Measurements from ENCODE around the gene CADPS2.

CADPS2 gene

GRCh38 chr7:122658856-122659255 lies 227.4 kb downstream of the CADPS2 start:
- no peak overlapping the region for H2BK5ac ChIP-seq (ENCODE audit: low read depth, low read length, poor library complexity, severe bottlenecking)
- no peaks in the 10 kb centered on the region for H3K4me1 ChIP-seq (ENCODE audit: control insufficient read depth, insufficient read depth, low read depth, low read length)
- H3K4ac ChIP-seq (ENCODE audit: low read depth in 1 of 2, low read length in 2 of 2) = no peak overlapping the region
- H2BK15ac ChIP-seq (ENCODE audit: low read depth, poor library complexity, severe bottlenecking) = no peak overlapping the region
- no peak overlapping the region for H3K18ac ChIP-seq (ENCODE audit: low read depth in 1 of 2, low read length in 2 of 2)
- no peak overlapping the region for H3K23ac ChIP-seq (ENCODE audit: low read length in 2 of 2)
- no peaks in the 10 kb centered on the region for H3K36me3 ChIP-seq (ENCODE audit: control insufficient read depth in 1 of 2, insufficient read depth in 2 of 2, low read depth in 1 of 2, low read length in 2 of 2)
- no peak overlapping the region for H3K9ac ChIP-seq (ENCODE audit: low read length)
- H2AK5ac ChIP-seq (ENCODE audit: low read length, severe bottlenecking) = no peak overlapping the region
- no peak overlapping the region for H4K8ac ChIP-seq (ENCODE audit: low read length)
- no peaks in the 10 kb centered on the region for H3K79me1 ChIP-seq (replicated peaks; ENCODE audit: low read length, poor library complexity, severe bottlenecking)
- peaks cover 6% of the 10 kb centered on the region for H3K9me3 ChIP-seq (ENCODE audit: control insufficient read depth, low read length)
- H3K4me2 ChIP-seq (ENCODE audit: low read length, poor library complexity, severe bottlenecking) = no peak overlapping the region
- H2BK12ac ChIP-seq (ENCODE audit: low read length in 2 of 2) = no peak overlapping the region
- no peak for DNase-seq
- 93% methylated on average over 1 of the region's 2 CpGs for WGBS
- no peak overlapping the region for H4K91ac ChIP-seq (ENCODE audit: low read length)
- no peaks in the 10 kb centered on the region for H3K27me3 ChIP-seq (ENCODE audit: control insufficient read depth in 1 of 2, insufficient read depth in 1 of 2, low read length in 2 of 2)
- H3K14ac ChIP-seq (ENCODE audit: low read length in 2 of 2) = no peak overlapping the region
- no peak overlapping the region for H3K27ac ChIP-seq (ENCODE audit: low read length, poor library complexity, severe bottlenecking)
- H3K4me3 ChIP-seq (ENCODE audit: insufficient read depth in 1 of 2, low read depth in 1 of 2, low read length in 2 of 2) = no peak overlapping the region
- H2AFZ ChIP-seq (ENCODE audit: low read depth, low read length) = no peak overlapping the region
- H2BK120ac ChIP-seq (ENCODE audit: low read depth, low read length) = no peak overlapping the region

GRCh38 chr7:122653685-122654084 lies 232.6 kb downstream of the CADPS2 start:
- H2BK12ac ChIP-seq (ENCODE audit: low read length in 2 of 2) = no peak overlapping the region
- 88% methylated on average over 4 of the region's 5 CpGs for WGBS
- no peak overlapping the region for H3K18ac ChIP-seq (ENCODE audit: low read depth in 1 of 2, low read length in 2 of 2)
- no peak overlapping the region for H4K8ac ChIP-seq (ENCODE audit: low read length)
- no peak for DNase-seq
- H2BK120ac ChIP-seq (ENCODE audit: low read depth, low read length) = no peak overlapping the region
- H3K79me1 ChIP-seq (replicated peaks; ENCODE audit: low read length, poor library complexity, severe bottlenecking) = no peaks in the 10 kb centered on the region
- H2AFZ ChIP-seq (ENCODE audit: low read depth, low read length) = no peak overlapping the region
- no peak overlapping the region for H3K27ac ChIP-seq (ENCODE audit: low read length, poor library complexity, severe bottlenecking)
- no peak overlapping the region for H2BK15ac ChIP-seq (ENCODE audit: low read depth, poor library complexity, severe bottlenecking)
- H3K9ac ChIP-seq (ENCODE audit: low read length) = no peak overlapping the region
- H3K36me3 ChIP-seq (ENCODE audit: control insufficient read depth in 1 of 2, insufficient read depth in 2 of 2, low read depth in 1 of 2, low read length in 2 of 2) = no peaks in the 10 kb centered on the region
- no peak overlapping the region for H3K4me2 ChIP-seq (ENCODE audit: low read length, poor library complexity, severe bottlenecking)
- no peak overlapping the region for H3K4me3 ChIP-seq (ENCODE audit: insufficient read depth in 1 of 2, low read depth in 1 of 2, low read length in 2 of 2)
- H3K4me1 ChIP-seq (ENCODE audit: control insufficient read depth, insufficient read depth, low read depth, low read length) = no peaks in the 10 kb centered on the region
- no peak overlapping the region for H2BK5ac ChIP-seq (ENCODE audit: low read depth, low read length, poor library complexity, severe bottlenecking)
- no peak overlapping the region for H3K4ac ChIP-seq (ENCODE audit: low read depth in 1 of 2, low read length in 2 of 2)
- H3K14ac ChIP-seq (ENCODE audit: low read length in 2 of 2) = no peak overlapping the region
- H3K27me3 ChIP-seq (ENCODE audit: control insufficient read depth in 1 of 2, insufficient read depth in 1 of 2, low read length in 2 of 2) = no peaks in the 10 kb centered on the region
- H3K9me3 ChIP-seq (ENCODE audit: control insufficient read depth, low read length) = peaks cover 6% of the 10 kb centered on the region
- H2AK5ac ChIP-seq (ENCODE audit: low read length, severe bottlenecking) = no peak overlapping the region
- no peak overlapping the region for H4K91ac ChIP-seq (ENCODE audit: low read length)
- no peak overlapping the region for H3K23ac ChIP-seq (ENCODE audit: low read length in 2 of 2)

- DNase-seq = no peak
- WGBS = 93% methylated on average over 4 of the region's 4 CpGs
Measured at GRCh38 chr7:122652876-122653275, 233.4 kb downstream of the CADPS2 start.

GRCh38 chr7:122651451-122651850 lies 234.8 kb downstream of the CADPS2 start:
- no peak for DNase-seq
- Histone ChIP-seq H3K14ac (ENCODE audit: low read length in 2 of 2) (no peak overlapping the region), H3K4ac (ENCODE audit: low read depth in 1 of 2, low read length in 2 of 2) (no peak overlapping the region), H3K27me3 (ENCODE audit: control insufficient read depth in 1 of 2, insufficient read depth in 1 of 2, low read length in 2 of 2) (no peaks in the 10 kb centered on the region), H3K9me3 (ENCODE audit: control insufficient read depth, low read length) (peaks cover 3% of the 10 kb centered on the region), H3K4me3 (ENCODE audit: insufficient read depth in 1 of 2, low read depth in 1 of 2, low read length in 2 of 2) (no peak overlapping the region), H3K36me3 (ENCODE audit: control insufficient read depth in 1 of 2, insufficient read depth in 2 of 2, low read depth in 1 of 2, low read length in 2 of 2) (no peaks in the 10 kb centered on the region), H2AK5ac (ENCODE audit: low read length, severe bottlenecking) (no peak overlapping the region), H3K79me1 (replicated peaks; ENCODE audit: low read length, poor library complexity, severe bottlenecking) (no peaks in the 10 kb centered on the region), H2BK15ac (ENCODE audit: low read depth, poor library complexity, severe bottlenecking) (no peak overlapping the region), H2BK5ac (ENCODE audit: low read depth, low read length, poor library complexity, severe bottlenecking) (no peak overlapping the region), H4K8ac (ENCODE audit: low read length) (no peak overlapping the region), H3K9ac (ENCODE audit: low read length) (no peak overlapping the region), H3K4me2 (ENCODE audit: low read length, poor library complexity, severe bottlenecking) (no peak overlapping the region), H3K23ac (ENCODE audit: low read length in 2 of 2) (no peak overlapping the region), H3K4me1 (ENCODE audit: control insufficient read depth, insufficient read depth, low read depth, low read length) (no peaks in the 10 kb centered on the region), H3K27ac (ENCODE audit: low read length, poor library complexity, severe bottlenecking) (no peak overlapping the region), H2BK12ac (ENCODE audit: low read length in 2 of 2) (no peak overlapping the region), H2BK120ac (ENCODE audit: low read depth, low read length) (no peak overlapping the region), H4K91ac (ENCODE audit: low read length) (no peak overlapping the region), H3K18ac (ENCODE audit: low read depth in 1 of 2, low read length in 2 of 2) (no peak overlapping the region), H2AFZ (ENCODE audit: low read depth, low read length) (no peak overlapping the region)
- 86% methylated on average over 1 of the region's 2 CpGs for WGBS

More at GRCh38 chr7:122652876-122653275, 233.4 kb downstream of the CADPS2 start:
- Histone ChIP-seq H3K18ac (ENCODE audit: low read depth in 1 of 2, low read length in 2 of 2) (no peak overlapping the region), H3K14ac (ENCODE audit: low read length in 2 of 2) (no peak overlapping the region), H2AK5ac (ENCODE audit: low read length, severe bottlenecking) (no peak overlapping the region), H3K9ac (ENCODE audit: low read length) (no peak overlapping the region), H2BK12ac (ENCODE audit: low read length in 2 of 2) (no peak overlapping the region), H2BK120ac (ENCODE audit: low read depth, low read length) (no peak overlapping the region), H3K79me1 (replicated peaks; ENCODE audit: low read length, poor library complexity, severe bottlenecking) (no peaks in the 10 kb centered on the region), H3K36me3 (ENCODE audit: control insufficient read depth in 1 of 2, insufficient read depth in 2 of 2, low read depth in 1 of 2, low read length in 2 of 2) (no peaks in the 10 kb centered on the region), H3K4me1 (ENCODE audit: control insufficient read depth, insufficient read depth, low read depth, low read length) (no peaks in the 10 kb centered on the region), H3K27ac (ENCODE audit: low read length, poor library complexity, severe bottlenecking) (no peak overlapping the region), H2BK5ac (ENCODE audit: low read depth, low read length, poor library complexity, severe bottlenecking) (no peak overlapping the region), H3K4ac (ENCODE audit: low read depth in 1 of 2, low read length in 2 of 2) (no peak overlapping the region), H3K27me3 (ENCODE audit: control insufficient read depth in 1 of 2, insufficient read depth in 1 of 2, low read length in 2 of 2) (no peaks in the 10 kb centered on the region), H3K23ac (ENCODE audit: low read length in 2 of 2) (no peak overlapping the region), H4K8ac (ENCODE audit: low read length) (no peak overlapping the region), H3K4me3 (ENCODE audit: insufficient read depth in 1 of 2, low read depth in 1 of 2, low read length in 2 of 2) (no peak overlapping the region), H4K91ac (ENCODE audit: low read length) (no peak overlapping the region), H2AFZ (ENCODE audit: low read depth, low read length) (no peak overlapping the region), H2BK15ac (ENCODE audit: low read depth, poor library complexity, severe bottlenecking) (no peak overlapping the region), H3K4me2 (ENCODE audit: low read length, poor library complexity, severe bottlenecking) (no peak overlapping the region), H3K9me3 (ENCODE audit: control insufficient read depth, low read length) (peaks cover 6% of the 10 kb centered on the region)

Measured in mesenchymal stem cell (in vitro differentiated cells and primary cell).